Duodenal mucosa (tissue), 2 donors: Measurements from ENCODE around the gene KIF22.

Experiments
- H3K27ac ChIP-seq: one replicate; pipeline ENCODE4 v1.7.0; 2013; ENCODE audit warnings: low read depth, low read length
- H3K27me3 ChIP-seq, 2 donors: one replicate each; pipeline ENCODE4 v1.7.0; 2013; ENCODE audit warnings: low read length in 2 of 2, control low read depth in 1 of 2; ENCODE audit not compliant: insufficient read depth in 2 of 2, control insufficient read depth in 1 of 2
- H3K36me3 ChIP-seq, 2 donors: one replicate each; pipeline ENCODE4 v1.7.0; 2013; ENCODE audit warnings: low read length in 2 of 2, control low read depth in 1 of 2; ENCODE audit not compliant: insufficient read depth in 2 of 2, control insufficient read depth in 1 of 2
- H3K4me1 ChIP-seq, 2 donors: one replicate each; pipeline ENCODE4 v1.7.0; 2013; ENCODE audit warnings: low read length in 2 of 2, control low read depth in 1 of 2; ENCODE audit not compliant: insufficient read depth in 2 of 2, control insufficient read depth in 1 of 2
- H3K4me3 ChIP-seq, 2 donors: one replicate each; pipeline ENCODE4 v1.7.0; 2013; ENCODE audit warnings: low read length in 2 of 2, low read depth in 1 of 2
- H3K9ac ChIP-seq, 2 donors: one replicate each; pipeline ENCODE4 v1.7.0; 2013; ENCODE audit warnings: low read length in 2 of 2, low read depth in 1 of 2
- H3K9me3 ChIP-seq, 2 donors: one replicate each; pipeline ENCODE4 v1.7.0; 2013; ENCODE audit warnings: low read length in 2 of 2, control low read depth in 1 of 2; ENCODE audit not compliant: control insufficient read depth in 1 of 2

KIF22 gene

GRCh38 chr16:29809031-29809747, 18.6 kb downstream of the KIF22 start:
- Histone ChIP-seq H3K9ac (peak overlapping the region; percentile 44 to 65), H3K4me3 (peak overlapping the region in 1 of 2 donors; percentile 81)

GRCh38 chr16:29809850-29810698, 19.5 kb downstream of the KIF22 start:
- Histone ChIP-seq H3K27me3 (peaks cover 8 to 14% of the 10 kb centered on the region in 2 donors), H3K27ac (peak overlapping the region; percentile 50), H3K4me1 (peaks cover 38 to 56% of the 10 kb centered on the region in 2 donors), H3K36me3 (peaks cover 16 to 17% of the 10 kb centered on the region in 2 donors), H3K4me3 (no peak overlapping the region), H3K9ac (peak overlapping the region in 1 of 2 donors; percentile 46), H3K9me3 (no peaks in the 10 kb centered on the region)

More at GRCh38 chr16:29809031-29809747, 18.6 kb downstream of the KIF22 start:
- Histone ChIP-seq H3K27me3 (peaks cover 5 to 14% of the 10 kb centered on the region in 2 donors), H3K4me1 (peaks cover 35 to 58% of the 10 kb centered on the region in 2 donors), H3K27ac (no peak overlapping the region), H3K36me3 (peaks cover 16 to 17% of the 10 kb centered on the region in 2 donors), H3K9me3 (no peaks in the 10 kb centered on the region)

- peak overlapping the region; percentile 56 for H3K27ac ChIP-seq
- peaks cover 16 to 17% of the 10 kb centered on the region in 2 donors for H3K36me3 ChIP-seq
- H3K4me3 ChIP-seq: peak overlapping the region in 1 of 2 donors; percentile 75
- peaks cover 8 to 14% of the 10 kb centered on the region in 2 donors for H3K27me3 ChIP-seq
- H3K4me1 ChIP-seq: peaks cover 41 to 59% of the 10 kb centered on the region in 2 donors
- no peaks in the 10 kb centered on the region for H3K9me3 ChIP-seq
- H3K9ac ChIP-seq: peak overlapping the region; percentile 46 to 47
These were observed 20.2 kb downstream of the KIF22 start for GRCh38 chr16:29810699-29811169.

GRCh38 chr16:29811170-29811895, 20.8 kb downstream of the KIF22 start:
- peaks cover 41 to 59% of the 10 kb centered on the region in 2 donors for H3K4me1 ChIP-seq
- peaks cover 8 to 14% of the 10 kb centered on the region in 2 donors for H3K27me3 ChIP-seq
- H3K9ac ChIP-seq: peak overlapping the region; percentile 46 to 82
- peak overlapping the region; percentile 64 to 75 for H3K4me3 ChIP-seq
- H3K9me3 ChIP-seq: no peaks in the 10 kb centered on the region
- H3K36me3 ChIP-seq: peaks cover 16 to 17% of the 10 kb centered on the region in 2 donors
- peak overlapping the region; percentile 56 for H3K27ac ChIP-seq

- H3K27ac ChIP-seq: peak within 1 kb of the TSS; percentile 56
- H3K9ac ChIP-seq: peak within 1 kb of the TSS; percentile 46 to 82
- peaks cover 8 to 14% of the 10 kb centered on the region in 2 donors for H3K27me3 ChIP-seq
- peaks cover 41 to 63% of the 10 kb centered on the region in 2 donors for H3K4me1 ChIP-seq
- H3K9me3 ChIP-seq: no peaks in the 10 kb centered on the region
- peak within 1 kb of the TSS; percentile 64 to 75 for H3K4me3 ChIP-seq
- H3K36me3 ChIP-seq: peaks cover 16 to 17% of the 10 kb centered on the region in 2 donors
These were observed 21.5 kb downstream of the KIF22 start, which contains the start of gene PRRT2 for GRCh38 chr16:29811896-29812665. Gene PRRT2, plus strand, starts transcription at chr16:29812193. Its CDS starts 862 bp downstream, at chr16:29813055.

DNA sequence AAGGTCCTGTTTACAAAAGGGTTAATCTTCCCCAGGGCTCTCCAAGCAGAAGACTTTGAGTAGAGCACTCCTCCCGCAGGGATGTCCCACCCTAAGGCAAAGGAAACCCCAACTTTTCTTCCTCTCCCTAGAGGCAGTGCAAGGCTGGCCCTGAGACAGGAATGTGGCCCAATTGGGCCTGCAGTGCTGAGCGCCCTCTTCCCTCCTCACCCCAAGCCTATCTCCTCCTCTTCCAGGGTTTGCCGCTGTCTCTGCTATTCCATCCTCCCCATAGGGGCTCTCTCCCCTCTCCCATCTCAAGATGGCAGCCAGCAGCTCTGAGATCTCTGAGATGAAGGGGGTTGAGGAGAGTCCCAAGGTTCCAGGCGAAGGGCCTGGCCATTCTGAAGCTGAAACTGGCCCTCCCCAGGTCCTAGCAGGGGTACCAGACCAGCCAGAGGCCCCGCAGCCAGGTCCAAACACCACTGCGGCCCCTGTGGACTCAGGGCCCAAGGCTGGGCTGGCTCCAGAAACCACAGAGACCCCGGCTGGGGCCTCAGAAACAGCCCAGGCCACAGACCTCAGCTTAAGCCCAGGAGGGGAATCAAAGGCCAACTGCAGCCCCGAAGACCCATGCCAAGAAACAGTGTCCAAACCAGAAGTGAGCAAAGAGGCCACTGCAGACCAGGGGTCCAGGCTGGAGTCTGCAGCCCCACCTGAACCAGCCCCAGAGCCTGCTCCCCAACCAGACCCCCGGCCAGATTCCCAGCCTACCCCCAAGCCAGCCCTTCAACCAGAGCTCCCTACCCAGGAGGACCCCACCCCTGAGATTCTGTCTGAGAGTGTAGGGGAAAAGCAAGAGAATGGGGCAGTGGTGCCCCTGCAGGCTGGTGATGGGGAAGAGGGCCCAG, 22.4 kb downstream of the KIF22 start:
- peak overlapping the region in 1 of 2 donors; percentile 54 for H3K9ac ChIP-seq
- H3K36me3 ChIP-seq: peaks cover 16 to 17% of the 10 kb centered on the region in 2 donors
- H3K4me1 ChIP-seq: peaks cover 45 to 65% of the 10 kb centered on the region in 2 donors
- no peaks in the 10 kb centered on the region for H3K9me3 ChIP-seq
- H3K27me3 ChIP-seq: peaks cover 8 to 14% of the 10 kb centered on the region in 2 donors
- H3K4me3 ChIP-seq: peak overlapping the region; percentile 64 to 75
- H3K27ac ChIP-seq: peak overlapping the region; percentile 42

DNA sequence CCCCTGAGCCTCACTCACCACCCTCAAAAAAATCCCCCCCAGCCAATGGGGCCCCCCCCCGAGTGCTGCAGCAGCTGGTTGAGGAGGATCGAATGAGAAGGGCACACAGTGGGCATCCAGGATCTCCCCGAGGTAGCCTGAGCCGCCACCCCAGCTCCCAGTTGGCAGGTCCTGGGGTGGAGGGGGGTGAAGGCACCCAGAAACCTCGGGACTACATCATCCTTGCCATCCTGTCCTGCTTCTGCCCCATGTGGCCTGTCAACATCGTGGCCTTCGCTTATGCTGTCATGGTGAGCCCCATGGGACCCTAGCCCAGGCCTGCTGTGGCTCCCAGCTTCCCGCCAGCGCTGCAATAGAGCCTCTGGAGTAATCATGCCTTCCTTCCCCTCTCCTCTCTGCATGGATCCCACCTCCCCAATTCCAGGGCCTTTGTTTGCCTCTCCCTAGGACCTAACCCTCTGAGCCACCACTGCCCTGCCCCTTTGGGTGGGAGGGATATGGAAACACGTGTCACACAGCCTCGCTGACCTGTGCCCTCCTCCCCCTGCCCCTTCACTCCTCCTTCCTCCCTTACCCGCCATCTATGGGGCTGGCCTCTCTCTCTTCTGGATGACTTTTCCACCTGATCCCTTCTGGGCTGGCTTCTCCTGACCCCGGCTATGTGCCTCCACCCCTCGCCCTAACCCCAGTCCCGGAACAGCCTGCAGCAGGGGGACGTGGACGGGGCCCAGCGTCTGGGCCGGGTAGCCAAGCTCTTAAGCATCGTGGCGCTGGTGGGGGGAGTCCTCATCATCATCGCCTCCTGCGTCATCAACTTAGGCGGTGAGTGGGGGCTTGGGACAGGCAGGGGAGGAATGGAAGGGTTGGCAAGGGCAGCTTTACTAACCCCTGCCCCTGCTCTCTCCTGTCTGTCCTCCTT, 23.4 kb downstream of the KIF22 start:
- Histone ChIP-seq H3K9me3 (no peaks in the 10 kb centered on the region), H3K36me3 (peaks cover 10 to 19% of the 10 kb centered on the region in 2 donors), H3K4me3 (no peak overlapping the region), H3K9ac (no peak overlapping the region), H3K27me3 (peaks cover 8 to 14% of the 10 kb centered on the region in 2 donors), H3K27ac (no peak overlapping the region), H3K4me1 (peaks cover 42 to 66% of the 10 kb centered on the region in 2 donors)

DNA sequence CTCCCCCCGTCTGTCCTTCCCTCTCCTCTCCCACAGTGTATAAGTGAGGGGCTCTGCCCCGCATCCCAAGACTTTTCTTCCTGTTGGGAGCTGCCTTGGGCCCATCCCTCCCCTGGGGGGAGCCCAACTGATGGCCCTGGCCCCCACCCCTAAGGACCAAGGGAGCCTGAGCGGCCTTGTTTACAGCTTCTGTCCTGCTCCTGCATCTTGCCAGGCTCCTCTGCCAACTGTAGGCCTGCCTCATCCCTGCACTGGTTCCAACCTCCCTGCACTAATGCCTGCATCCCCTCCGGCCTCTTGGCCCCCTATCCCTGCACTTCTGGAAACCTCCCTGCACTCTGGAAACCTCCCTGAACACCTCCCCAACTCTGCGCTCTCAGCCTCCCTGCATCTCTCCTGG, 24.0 kb downstream of the KIF22 start:
- no peak overlapping the region for H3K4me3 ChIP-seq
- peaks cover 42 to 67% of the 10 kb centered on the region in 2 donors for H3K4me1 ChIP-seq

More for the DNA sequence above, 24.0 kb downstream of the KIF22 start:
- Histone ChIP-seq H3K9ac (no peak overlapping the region), H3K27ac (no peak overlapping the region), H3K36me3 (peaks cover 7 to 18% of the 10 kb centered on the region in 2 donors), H3K9me3 (no peaks in the 10 kb centered on the region), H3K27me3 (peaks cover 8 to 14% of the 10 kb centered on the region in 2 donors)
